HL-60 (cell line): ENCODE measurements around the gene SAMD3.

Experiments
- CTCF ChIP-seq: IDR thresholded peaks from one replicate; pipeline ENCODE4 v1.5.1; 2011; ENCODE audit warnings: low read length, control low read depth, inconsistent platforms; ENCODE audit not compliant: insufficient read depth
- POLR2AphosphoS5 ChIP-seq: IDR thresholded peaks from 2 replicates; pipeline ENCODE4 v1.6.1; 2012; ENCODE audit warnings: low read depth
- REST ChIP-seq: IDR thresholded peaks from 2 replicates; pipeline ENCODE4 v1.6.1; 2012; ENCODE audit warnings: low read depth; ENCODE audit not compliant: insufficient replicate concordance
- SPI1 ChIP-seq: IDR thresholded peaks from 2 replicates; pipeline ENCODE4 v1.6.1; 2012; ENCODE audit warnings: low read depth, mild to moderate bottlenecking, borderline replicate concordance

GRCh38 chr6:130098317-130098716 lies 124.4 kb downstream of the SAMD3 start:
- no peak for TF ChIP-seq CTCF
- TF ChIP-seq REST, result no peak
- no peak for TF ChIP-seq SPI1
- TF ChIP-seq POLR2AphosphoS5, result no peak
